Neural cell (in vitro differentiated cells): ENCODE measurements around the gene CREB3L2.

Source experiments
- EP300 ChIP-seq: fragments of 450-650 bp; conservative IDR thresholded peaks from 2 replicates; pipeline ENCODE4 v1.6.1; 2014; ENCODE audit warnings: antibody characterized with exemption, mild to moderate bottlenecking, moderate library complexity; ENCODE audit not compliant: poor library complexity, severe bottlenecking
- EZH2 ChIP-seq: fragments of 200-600, 300-800 bp; shearing (Covaris generic), sonication (generic); IDR thresholded peaks from 2 replicates; pipeline ENCODE4 v1.6.1; 2014; ENCODE audit warnings: antibody characterized with exemption, low read length, borderline replicate concordance, mild to moderate bottlenecking; ENCODE audit not compliant: insufficient read depth, poor library complexity, severe bottlenecking
- MXI1 ChIP-seq: fragments of 450-650 bp; conservative IDR thresholded peaks from 2 replicates; pipeline ENCODE4 v1.6.1; 2014; ENCODE audit warnings: antibody characterized with exemption, mild to moderate bottlenecking; ENCODE audit not compliant: poor library complexity, severe bottlenecking
- POLR2AphosphoS5 ChIP-seq: IDR thresholded peaks from 2 replicates; pipeline ENCODE4 v1.6.1; 2012
- RAD21 ChIP-seq: fragments of 450-650 bp; conservative IDR thresholded peaks from 2 replicates; pipeline ENCODE4 v1.6.1; 2014; ENCODE audit warnings: antibody characterized with exemption, mild to moderate bottlenecking, moderate library complexity
- SMC3 ChIP-seq: fragments of 450-650 bp; conservative IDR thresholded peaks from 2 replicates; pipeline ENCODE4 v1.6.1; 2014; ENCODE audit warnings: antibody characterized with exemption, mild to moderate bottlenecking, moderate library complexity; ENCODE audit not compliant: poor library complexity
- TAF1 ChIP-seq: IDR thresholded peaks from 2 replicates; pipeline ENCODE4 v1.6.1; 2012; ENCODE audit warnings: low read depth
- TF ChIP-seq, protein P1 (sequence below): fragments of 450-650 bp; IDR thresholded peaks from 2 replicates; pipeline ENCODE4 v1.5.1; 2014; ENCODE audit warnings: antibody characterized with exemption, mild to moderate bottlenecking, moderate library complexity; ENCODE audit not compliant: poor library complexity, severe bottlenecking
- TF ChIP-seq, protein P2 (sequence below): IDR thresholded peaks from 2 replicates; pipeline ENCODE4 v1.6.1; 2012; ENCODE audit warnings: borderline replicate concordance

DNA sequence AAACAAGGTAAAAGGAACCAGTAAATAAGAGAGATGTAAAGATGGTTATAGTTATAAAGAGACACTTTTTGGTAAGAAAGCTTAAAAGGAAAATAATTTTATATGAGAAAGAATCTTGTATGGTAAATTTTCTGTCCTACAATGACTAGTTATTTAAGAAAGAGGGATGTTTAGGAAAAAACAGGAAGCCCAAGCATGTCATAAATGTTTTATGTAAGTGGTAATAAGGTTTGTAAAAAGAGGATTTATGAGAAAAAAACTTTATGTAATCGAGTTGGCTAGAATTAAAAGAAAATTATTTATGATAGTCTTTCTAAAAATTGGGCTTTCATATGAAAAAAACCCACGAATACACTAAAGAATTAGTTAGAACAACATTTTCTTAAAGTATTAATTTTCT is 34.2 kb upstream of the CREB3L2 start:
- TF ChIP-seq, protein P1, sequence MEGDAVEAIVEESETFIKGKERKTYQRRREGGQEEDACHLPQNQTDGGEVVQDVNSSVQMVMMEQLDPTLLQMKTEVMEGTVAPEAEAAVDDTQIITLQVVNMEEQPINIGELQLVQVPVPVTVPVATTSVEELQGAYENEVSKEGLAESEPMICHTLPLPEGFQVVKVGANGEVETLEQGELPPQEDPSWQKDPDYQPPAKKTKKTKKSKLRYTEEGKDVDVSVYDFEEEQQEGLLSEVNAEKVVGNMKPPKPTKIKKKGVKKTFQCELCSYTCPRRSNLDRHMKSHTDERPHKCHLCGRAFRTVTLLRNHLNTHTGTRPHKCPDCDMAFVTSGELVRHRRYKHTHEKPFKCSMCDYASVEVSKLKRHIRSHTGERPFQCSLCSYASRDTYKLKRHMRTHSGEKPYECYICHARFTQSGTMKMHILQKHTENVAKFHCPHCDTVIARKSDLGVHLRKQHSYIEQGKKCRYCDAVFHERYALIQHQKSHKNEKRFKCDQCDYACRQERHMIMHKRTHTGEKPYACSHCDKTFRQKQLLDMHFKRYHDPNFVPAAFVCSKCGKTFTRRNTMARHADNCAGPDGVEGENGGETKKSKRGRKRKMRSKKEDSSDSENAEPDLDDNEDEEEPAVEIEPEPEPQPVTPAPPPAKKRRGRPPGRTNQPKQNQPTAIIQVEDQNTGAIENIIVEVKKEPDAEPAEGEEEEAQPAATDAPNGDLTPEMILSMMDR: no peak
- no peak for TF ChIP-seq RAD21
- TF ChIP-seq POLR2AphosphoS5: no peak
- TF ChIP-seq TAF1: no peak
- TF ChIP-seq EP300: no peak
- TF ChIP-seq, protein P2, sequence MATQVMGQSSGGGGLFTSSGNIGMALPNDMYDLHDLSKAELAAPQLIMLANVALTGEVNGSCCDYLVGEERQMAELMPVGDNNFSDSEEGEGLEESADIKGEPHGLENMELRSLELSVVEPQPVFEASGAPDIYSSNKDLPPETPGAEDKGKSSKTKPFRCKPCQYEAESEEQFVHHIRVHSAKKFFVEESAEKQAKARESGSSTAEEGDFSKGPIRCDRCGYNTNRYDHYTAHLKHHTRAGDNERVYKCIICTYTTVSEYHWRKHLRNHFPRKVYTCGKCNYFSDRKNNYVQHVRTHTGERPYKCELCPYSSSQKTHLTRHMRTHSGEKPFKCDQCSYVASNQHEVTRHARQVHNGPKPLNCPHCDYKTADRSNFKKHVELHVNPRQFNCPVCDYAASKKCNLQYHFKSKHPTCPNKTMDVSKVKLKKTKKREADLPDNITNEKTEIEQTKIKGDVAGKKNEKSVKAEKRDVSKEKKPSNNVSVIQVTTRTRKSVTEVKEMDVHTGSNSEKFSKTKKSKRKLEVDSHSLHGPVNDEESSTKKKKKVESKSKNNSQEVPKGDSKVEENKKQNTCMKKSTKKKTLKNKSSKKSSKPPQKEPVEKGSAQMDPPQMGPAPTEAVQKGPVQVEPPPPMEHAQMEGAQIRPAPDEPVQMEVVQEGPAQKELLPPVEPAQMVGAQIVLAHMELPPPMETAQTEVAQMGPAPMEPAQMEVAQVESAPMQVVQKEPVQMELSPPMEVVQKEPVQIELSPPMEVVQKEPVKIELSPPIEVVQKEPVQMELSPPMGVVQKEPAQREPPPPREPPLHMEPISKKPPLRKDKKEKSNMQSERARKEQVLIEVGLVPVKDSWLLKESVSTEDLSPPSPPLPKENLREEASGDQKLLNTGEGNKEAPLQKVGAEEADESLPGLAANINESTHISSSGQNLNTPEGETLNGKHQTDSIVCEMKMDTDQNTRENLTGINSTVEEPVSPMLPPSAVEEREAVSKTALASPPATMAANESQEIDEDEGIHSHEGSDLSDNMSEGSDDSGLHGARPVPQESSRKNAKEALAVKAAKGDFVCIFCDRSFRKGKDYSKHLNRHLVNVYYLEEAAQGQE: no peak
- no peak for TF ChIP-seq MXI1
- TF ChIP-seq EZH2: no peak
- no peak for TF ChIP-seq SMC3
